ENCODE results near the gene CYP39A1. TPM values are rescaled to one million over a fixed set of nuclear protein-coding genes. Genes with fewer than 3 reads are reported as not detected.

Gene CYP39A1
- total and polyA plus RNA-seq, 2 of the 13 experiments (the other 11 are each of a cell fraction or from before 2014, with no cell fraction given), result 0.13 TPM; not detected in 1

- TF ChIP-seq SALL1 (CRISPR knock-in tag; IDR thresholded peaks at IDR 0.05), result peak; percentile 11; the same call in 1 of the 2 replicates
- no peak for TF ChIP-seq ZNF816 (CRISPR knock-in tag; IDR thresholded peaks at IDR 0.05; ENCODE audit: borderline replicate concordance)
- peak; percentile 37 for TF ChIP-seq RBM39 (IDR thresholded peaks at IDR 0.05; ENCODE audit: low read depth, low read length, poor library complexity, severe bottlenecking)
- no peak for TF ChIP-seq ETS1 (CRISPR knock-in tag; IDR thresholded peaks at IDR 0.05)
- TF ChIP-seq GATAD2A (CRISPR knock-in tag; IDR thresholded peaks at IDR 0.05), result no peak
- no peak for TF ChIP-seq ZNF496 (CRISPR knock-in tag; IDR thresholded peaks at IDR 0.05; ENCODE audit: insufficient replicate concordance)
- TF ChIP-seq ZNF766 (CRISPR knock-in tag; IDR thresholded peaks at IDR 0.05; ENCODE audit: borderline replicate concordance), result no peak
- TF ChIP-seq REL (CRISPR knock-in tag; conservative IDR thresholded peaks at IDR 0.05), result no peak
- TF ChIP-seq CBFB (CRISPR knock-in tag; IDR thresholded peaks at IDR 0.05), result no peak
- TF ChIP-seq TBL1XR1 (IDR thresholded peaks at IDR 0.05; ENCODE audit: borderline replicate concordance, low read length, partially characterized antibody), result no peak
- no peak for TF ChIP-seq LBX2 (CRISPR knock-in tag; IDR thresholded peaks at IDR 0.05; ENCODE audit: borderline replicate concordance)
- TF ChIP-seq JUN (CRISPR knock-in tag; IDR thresholded peaks at IDR 0.05), result no peak
- TF ChIP-seq PREB (CRISPR knock-in tag; IDR thresholded peaks at IDR 0.05), result no peak
- TF ChIP-seq ZSCAN12 (CRISPR knock-in tag; IDR thresholded peaks at IDR 0.05), result no peak
- peak; percentile 90 for TF ChIP-seq ZNF501 (CRISPR knock-in tag; IDR thresholded peaks at IDR 0.05)
- no peak for TF ChIP-seq PLSCR1 (CRISPR knock-in tag; IDR thresholded peaks at IDR 0.05; ENCODE audit: borderline replicate concordance)
Measured at GRCh38 chr6:46652603-46653438, at the start of gene CYP39A1, which contains the start of gene SLC25A27 (continued).

Measured in HepG2 (cell line).